HepG2 (cell line): ENCODE data around the gene NMNAT1. TPM values are rescaled to one million over a fixed set of nuclear protein-coding genes. Genes with fewer than 3 reads are reported as not detected.

Experiments
- CCDC6 ChIP-seq: sonication (generic); formaldehyde crosslinking; IDR thresholded peaks from 2 replicates; pipeline ENCODE4 v1.8.1; 2022; ENCODE audit warnings: mild to moderate bottlenecking, missing genetic modification reagents, moderate library complexity
- FOSL2 ChIP-seq: sonication (generic); formaldehyde crosslinking; IDR thresholded peaks from 2 replicates; pipeline ENCODE4 v1.4.0; 2020; ENCODE audit warnings: missing genetic modification reagents
- HMG20A ChIP-seq: IDR thresholded peaks from 2 replicates; pipeline ENCODE4 v1.6.1; 2016; ENCODE audit warnings: borderline replicate concordance
- HNRNPL ChIP-seq: fragments of 200-400 bp; formaldehyde crosslinking; IDR thresholded peaks from 2 replicates; pipeline ENCODE4 v1.6.1; 2017; ENCODE audit warnings: mild to moderate bottlenecking, low read depth, low read length
- ISX ChIP-seq: sonication (generic); formaldehyde crosslinking; conservative IDR thresholded peaks from 2 replicates; pipeline ENCODE4 v1.5.0; 2020; ENCODE audit warnings: missing genetic modification reagents
- PRMT3 ChIP-seq: sonication (generic); formaldehyde crosslinking; IDR thresholded peaks from 2 replicates; pipeline ENCODE4 v1.8.1; 2022; ENCODE audit warnings: low read depth, mild to moderate bottlenecking, moderate library complexity, missing genetic modification reagents, borderline replicate concordance
- SAFB2 ChIP-seq: sonication (generic); formaldehyde crosslinking; IDR thresholded peaks from 2 replicates; pipeline ENCODE4 v1.5.1; 2020; ENCODE audit warnings: missing genetic modification reagents, low read depth, mild to moderate bottlenecking, borderline replicate concordance
- SCMH1 ChIP-seq: sonication (generic); formaldehyde crosslinking; IDR thresholded peaks from 2 replicates; pipeline ENCODE4 v1.9.0; 2021; ENCODE audit warnings: missing genetic modification reagents, mild to moderate bottlenecking, borderline replicate concordance
- SKI ChIP-seq: fragments of 450-650 bp; IDR thresholded peaks from one replicate; pipeline ENCODE4 v1.6.1; 2018; ENCODE audit warnings: mild to moderate bottlenecking; ENCODE audit not compliant: partially characterized antibody
- SMARCE1 ChIP-seq: fragments of 450-650 bp; IDR thresholded peaks from 2 replicates; pipeline ENCODE4 v1.6.1; 2017; ENCODE audit warnings: borderline replicate concordance
- U2AF2 ChIP-seq: fragments of 200-400 bp; formaldehyde crosslinking; IDR thresholded peaks from 2 replicates; pipeline ENCODE4 v1.6.1; 2017; ENCODE audit warnings: low read depth, mild to moderate bottlenecking, low read length
- ZKSCAN5 ChIP-seq: sonication (generic); formaldehyde crosslinking; IDR thresholded peaks from 2 replicates; pipeline ENCODE4 v1.5.1; 2020; ENCODE audit warnings: mild to moderate bottlenecking, missing genetic modification reagents
- ZNF121 ChIP-seq: sonication (generic); formaldehyde crosslinking; IDR thresholded peaks from 2 replicates; pipeline ENCODE4 v1.5.0; 2020; ENCODE audit warnings: mild to moderate bottlenecking, missing genetic modification reagents
- ZNF124 ChIP-seq: sonication (generic); formaldehyde crosslinking; IDR thresholded peaks from 2 replicates; pipeline ENCODE4 v1.4.0; 2020; ENCODE audit warnings: missing genetic modification reagents
- ZNF383 ChIP-seq: sonication (generic); formaldehyde crosslinking; IDR thresholded peaks from 2 replicates; pipeline ENCODE4 v1.4.0; 2020; ENCODE audit warnings: missing genetic modification reagents, mild to moderate bottlenecking, borderline replicate concordance
- ZNF761 ChIP-seq: sonication (generic); formaldehyde crosslinking; conservative IDR thresholded peaks from 2 replicates; pipeline ENCODE4 v1.4.0; 2020; ENCODE audit warnings: mild to moderate bottlenecking, missing genetic modification reagents
- polyA plus RNA-seq, 8 experiments: library from polyadenylated mRNA; depleted of rRNA in 3 of 8; stranded (reverse) in 7 of 8; unstranded in 1 of 8; fragments of >200 nt; fragmentation: Illumina TruSeq in 4 of 8; extraction: Trizol in 4 of 8; gene quantifications; 2 replicates each; pipeline versions ENCODE4 v1.2.1 to v1.2.3, GENCODE V29; 2011 to 2016; ENCODE audit warnings: low read depth in 4 of 8, missing spikeins in 1 of 8, mixed read lengths in 1 of 8; ENCODE audit not compliant: insufficient read depth in 1 of 8
- total RNA-seq, 5 experiments: library from RNA; depleted of rRNA; stranded (reverse); fragments of >200 nt; fragmentation: Illumina TruSeq; extraction: Trizol; gene quantifications; 2 replicates each; pipeline ENCODE4 v1.2.3, GENCODE V29; 2016; ENCODE audit warnings: low read depth in 1 of 5
- TF ChIP-seq, protein P1 (sequence below): sonication (generic); formaldehyde crosslinking; IDR thresholded peaks from 2 replicates; pipeline ENCODE4 v1.8.0; 2022; ENCODE audit warnings: mild to moderate bottlenecking, missing genetic modification reagents, moderate library complexity
- TF ChIP-seq, protein P2 (sequence below): IDR thresholded peaks from 2 replicates; pipeline ENCODE4 v1.6.1; 2016; ENCODE audit warnings: missing compliant biosample characterization, missing genetic modification reagents, borderline replicate concordance
- TF ChIP-seq, protein P3 (sequence below): sonication (generic); formaldehyde crosslinking; IDR thresholded peaks from 2 replicates; pipeline ENCODE4 v1.4.0; 2020; ENCODE audit warnings: missing genetic modification reagents
- TF ChIP-seq, protein P4 (sequence below): sonication (generic); formaldehyde crosslinking; IDR thresholded peaks from 2 replicates; pipeline ENCODE4 v1.5.0; 2020; ENCODE audit warnings: mild to moderate bottlenecking, low read depth, missing genetic modification reagents, borderline replicate concordance
- TF ChIP-seq, protein P5 (sequence below): IDR thresholded peaks from 2 replicates; pipeline ENCODE4 v1.6.1; 2016; ENCODE audit warnings: low read depth

Gene NMNAT1
- total and polyA plus RNA-seq, 2 of the 13 experiments (the other 11 are each of a cell fraction or from before 2014, with no cell fraction given): 5.6 to 12.2 TPM

DNA sequence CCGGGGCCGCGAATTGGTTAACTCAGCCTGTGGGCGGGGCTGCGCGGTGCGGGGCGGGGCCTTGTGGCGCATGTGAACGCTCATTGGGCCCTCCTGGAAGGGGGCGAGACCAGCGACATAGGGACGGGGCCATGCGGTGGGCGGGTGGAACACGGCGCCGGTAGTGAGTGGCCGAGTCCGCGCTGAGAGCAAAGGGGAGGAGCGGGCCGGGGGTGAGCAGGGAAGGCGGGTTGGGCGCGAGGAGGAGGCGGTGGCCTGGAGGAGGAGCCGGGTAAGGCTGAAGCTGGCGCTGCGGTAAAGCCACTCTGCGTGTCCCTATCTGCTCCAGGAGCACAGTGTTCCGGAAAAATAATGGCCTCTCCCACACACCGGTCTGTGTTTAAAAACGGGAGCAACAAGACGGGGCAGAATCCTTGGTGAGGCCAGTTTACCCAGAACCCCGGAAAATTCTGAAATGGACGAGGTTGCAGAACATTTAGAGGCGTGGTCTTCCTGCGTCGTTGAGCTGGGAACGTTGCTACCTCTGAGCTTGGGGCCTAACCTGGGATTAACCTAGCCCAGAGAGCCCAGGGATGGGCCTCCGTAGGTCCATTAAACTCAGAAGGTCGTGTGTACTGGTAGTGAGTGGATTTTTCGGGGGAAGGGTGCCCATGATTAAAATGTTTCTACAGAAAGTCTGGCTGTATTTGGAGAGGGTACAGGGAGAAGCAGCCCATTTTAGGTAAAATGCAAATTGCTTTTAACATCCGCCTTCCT, 32.7 kb upstream of the NMNAT1 start (continued):
- TF ChIP-seq, protein P1, sequence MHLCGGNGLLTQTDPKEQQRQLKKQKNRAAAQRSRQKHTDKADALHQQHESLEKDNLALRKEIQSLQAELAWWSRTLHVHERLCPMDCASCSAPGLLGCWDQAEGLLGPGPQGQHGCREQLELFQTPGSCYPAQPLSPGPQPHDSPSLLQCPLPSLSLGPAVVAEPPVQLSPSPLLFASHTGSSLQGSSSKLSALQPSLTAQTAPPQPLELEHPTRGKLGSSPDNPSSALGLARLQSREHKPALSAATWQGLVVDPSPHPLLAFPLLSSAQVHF (CRISPR knock-in tag): no peak
- TF ChIP-seq ZNF383 (CRISPR knock-in tag) (no peak), ZNF761 (CRISPR knock-in tag) (no peak), CCDC6 (peak; percentile 56; the same call in 1 of the 2 replicates), HNRNPL (no peak), SKI (no peak), U2AF2 (no peak), HMG20A (CRISPR knock-in tag) (no peak), ZKSCAN5 (CRISPR knock-in tag) (no peak), SCMH1 (no peak), ISX (CRISPR knock-in tag) (no peak), SMARCE1 (no peak), SAFB2 (no peak), FOSL2 (no peak), ZNF124 (CRISPR knock-in tag) (no peak), ZNF121 (no peak), PRMT3 (CRISPR knock-in tag) (no peak)
- TF ChIP-seq, protein P2, sequence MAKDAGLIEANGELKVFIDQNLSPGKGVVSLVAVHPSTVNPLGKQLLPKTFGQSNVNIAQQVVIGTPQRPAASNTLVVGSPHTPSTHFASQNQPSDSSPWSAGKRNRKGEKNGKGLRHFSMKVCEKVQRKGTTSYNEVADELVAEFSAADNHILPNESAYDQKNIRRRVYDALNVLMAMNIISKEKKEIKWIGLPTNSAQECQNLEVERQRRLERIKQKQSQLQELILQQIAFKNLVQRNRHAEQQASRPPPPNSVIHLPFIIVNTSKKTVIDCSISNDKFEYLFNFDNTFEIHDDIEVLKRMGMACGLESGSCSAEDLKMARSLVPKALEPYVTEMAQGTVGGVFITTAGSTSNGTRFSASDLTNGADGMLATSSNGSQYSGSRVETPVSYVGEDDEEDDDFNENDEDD: peak; percentile 21; the same call in 1 of the 2 replicates
- TF ChIP-seq, protein P3, sequence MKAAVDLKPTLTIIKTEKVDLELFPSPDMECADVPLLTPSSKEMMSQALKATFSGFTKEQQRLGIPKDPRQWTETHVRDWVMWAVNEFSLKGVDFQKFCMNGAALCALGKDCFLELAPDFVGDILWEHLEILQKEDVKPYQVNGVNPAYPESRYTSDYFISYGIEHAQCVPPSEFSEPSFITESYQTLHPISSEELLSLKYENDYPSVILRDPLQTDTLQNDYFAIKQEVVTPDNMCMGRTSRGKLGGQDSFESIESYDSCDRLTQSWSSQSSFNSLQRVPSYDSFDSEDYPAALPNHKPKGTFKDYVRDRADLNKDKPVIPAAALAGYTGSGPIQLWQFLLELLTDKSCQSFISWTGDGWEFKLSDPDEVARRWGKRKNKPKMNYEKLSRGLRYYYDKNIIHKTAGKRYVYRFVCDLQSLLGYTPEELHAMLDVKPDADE (CRISPR knock-in tag): no peak
- TF ChIP-seq, protein P4, sequence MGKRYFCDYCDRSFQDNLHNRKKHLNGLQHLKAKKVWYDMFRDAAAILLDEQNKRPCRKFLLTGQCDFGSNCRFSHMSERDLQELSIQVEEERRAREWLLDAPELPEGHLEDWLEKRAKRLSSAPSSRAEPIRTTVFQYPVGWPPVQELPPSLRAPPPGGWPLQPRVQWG: no peak
- TF ChIP-seq, protein P5, sequence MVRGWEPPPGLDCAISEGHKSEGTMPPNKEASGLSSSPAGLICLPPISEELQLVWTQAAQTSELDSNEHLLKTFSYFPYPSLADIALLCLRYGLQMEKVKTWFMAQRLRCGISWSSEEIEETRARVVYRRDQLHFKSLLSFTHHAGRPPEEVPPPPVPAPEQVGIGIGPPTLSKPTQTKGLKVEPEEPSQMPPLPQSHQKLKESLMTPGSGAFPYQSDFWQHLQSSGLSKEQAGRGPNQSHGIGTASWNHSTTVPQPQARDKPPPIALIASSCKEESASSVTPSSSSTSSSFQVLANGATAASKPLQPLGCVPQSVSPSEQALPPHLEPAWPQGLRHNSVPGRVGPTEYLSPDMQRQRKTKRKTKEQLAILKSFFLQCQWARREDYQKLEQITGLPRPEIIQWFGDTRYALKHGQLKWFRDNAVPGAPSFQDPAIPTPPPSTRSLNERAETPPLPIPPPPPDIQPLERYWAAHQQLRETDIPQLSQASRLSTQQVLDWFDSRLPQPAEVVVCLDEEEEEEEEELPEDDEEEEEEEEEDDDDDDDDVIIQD: no peak
